GM19099 (cell line): ENCODE results near the gene CCNY.

Source experiments
- POLR2A ChIP-seq: IDR thresholded peaks from 3 replicates; pipeline ENCODE4 v1.6.1; 2011; ENCODE audit warnings: low read depth; ENCODE audit not compliant: insufficient read length; ENCODE audit errors: extremely low read depth

CCNY gene

GRCh38 chr10:35541720-35542119 is 205.4 kb downstream of the CCNY start:
- no peak for TF ChIP-seq POLR2A

- TF ChIP-seq POLR2A: no peak
Measured at GRCh38 chr10:35542303-35542702, 206.0 kb downstream of the CCNY start.

- no peak for TF ChIP-seq POLR2A
Measured at GRCh38 chr10:35545079-35545657, 208.9 kb downstream of the CCNY start.

- no peak for TF ChIP-seq POLR2A
Measured at GRCh38 chr10:35545878-35546590, 209.7 kb downstream of the CCNY start.

- TF ChIP-seq POLR2A: no peak
Measured at GRCh38 chr10:35546824-35547225, 210.5 kb downstream of the CCNY start.

- no peak for TF ChIP-seq POLR2A
Measured at GRCh38 chr10:35552650-35553342, 216.5 kb downstream of the CCNY start.

- TF ChIP-seq POLR2A: no peak
Measured at GRCh38 chr10:35554036-35554435, 217.7 kb downstream of the CCNY start.

- no peak for TF ChIP-seq POLR2A
Measured at GRCh38 chr10:35554461-35555056, 218.2 kb downstream of the CCNY start.

GRCh38 chr10:35555962-35556930 is 219.9 kb downstream of the CCNY start:
- no peak for TF ChIP-seq POLR2A

GRCh38 chr10:35558276-35558675 is 222.0 kb downstream of the CCNY start:
- TF ChIP-seq POLR2A: no peak

- no peak for TF ChIP-seq POLR2A
Measured at GRCh38 chr10:35559416-35559815, 223.1 kb downstream of the CCNY start.

- no peak for TF ChIP-seq POLR2A
Measured at GRCh38 chr10:35561715-35562114, 225.4 kb downstream of the CCNY start.

GRCh38 chr10:35562427-35562826 is 226.1 kb downstream of the CCNY start:
- no peak for TF ChIP-seq POLR2A

GRCh38 chr10:35563261-35563891 is 227.1 kb downstream of the CCNY start:
- TF ChIP-seq POLR2A: no peak
